IPS DF 4.7 (cell line): ENCODE results near the gene CORT.
A peak's percentile ranks its signal among the peaks of the same experiment; 100 is the strongest.
"Not testable (repeated sequence)": the region's sequence is repeated elsewhere in the genome, so short reads cannot be mapped to it uniquely, and the experiment has no call there.

Source experiments
- DNase-seq: peaks from one replicate; pipeline ENCODE4 v3.0.0-alpha.2; 2013; ENCODE audit warnings: low spot score; ENCODE audit errors: extremely low read depth

The CORT gene

GRCh38 chr1:10437052-10437451 is 12.8 kb upstream of the CORT start:
- DNase-seq = no peak

- no peak for DNase-seq
Observed at GRCh38 chr1:10438677-10439163, 11.1 kb upstream of the CORT start.

- no peak for DNase-seq
Observed at GRCh38 chr1:10440305-10440704, 9.5 kb upstream of the CORT start.

- DNase-seq = no peak
Observed at GRCh38 chr1:10440794-10441193, 9.0 kb upstream of the CORT start.

- no peak for DNase-seq
Observed at GRCh38 chr1:10444248-10444647, 5.6 kb upstream of the CORT start.

- DNase-seq = no peak
Observed at GRCh38 chr1:10444795-10445397, 4.9 kb upstream of the CORT start.

DNA sequence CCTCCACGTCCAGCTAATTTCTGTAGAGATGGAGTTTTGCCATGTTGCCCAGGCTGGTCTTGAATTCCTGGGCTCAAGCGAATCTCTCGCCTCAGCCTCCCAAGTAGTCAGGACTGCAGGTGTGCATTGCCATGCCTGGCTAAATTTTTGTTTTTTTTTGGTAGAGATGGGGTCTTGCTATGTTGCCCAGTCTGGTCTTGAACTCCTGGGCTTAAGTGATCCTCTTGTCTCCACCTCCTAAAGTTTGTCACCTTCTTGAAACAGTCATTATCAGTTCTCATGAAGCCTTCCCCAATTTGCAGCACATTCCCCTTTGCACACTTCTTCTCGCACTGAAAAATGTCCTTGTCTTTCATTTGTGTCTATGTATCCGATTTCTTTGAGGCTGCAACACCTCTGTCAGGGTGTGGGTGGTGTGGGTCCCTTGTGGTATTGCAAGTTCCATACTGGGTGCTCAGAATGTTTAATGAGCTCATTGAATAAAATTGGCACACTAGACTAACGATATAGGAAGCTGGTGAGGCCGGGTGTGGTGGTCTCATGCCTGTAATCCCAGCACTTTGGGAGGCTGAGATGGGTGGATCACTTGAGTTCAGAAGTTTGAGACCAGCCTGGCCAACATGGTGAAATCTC is 2.9 kb upstream of the CORT start:
- DNase-seq = no peak

DNA sequence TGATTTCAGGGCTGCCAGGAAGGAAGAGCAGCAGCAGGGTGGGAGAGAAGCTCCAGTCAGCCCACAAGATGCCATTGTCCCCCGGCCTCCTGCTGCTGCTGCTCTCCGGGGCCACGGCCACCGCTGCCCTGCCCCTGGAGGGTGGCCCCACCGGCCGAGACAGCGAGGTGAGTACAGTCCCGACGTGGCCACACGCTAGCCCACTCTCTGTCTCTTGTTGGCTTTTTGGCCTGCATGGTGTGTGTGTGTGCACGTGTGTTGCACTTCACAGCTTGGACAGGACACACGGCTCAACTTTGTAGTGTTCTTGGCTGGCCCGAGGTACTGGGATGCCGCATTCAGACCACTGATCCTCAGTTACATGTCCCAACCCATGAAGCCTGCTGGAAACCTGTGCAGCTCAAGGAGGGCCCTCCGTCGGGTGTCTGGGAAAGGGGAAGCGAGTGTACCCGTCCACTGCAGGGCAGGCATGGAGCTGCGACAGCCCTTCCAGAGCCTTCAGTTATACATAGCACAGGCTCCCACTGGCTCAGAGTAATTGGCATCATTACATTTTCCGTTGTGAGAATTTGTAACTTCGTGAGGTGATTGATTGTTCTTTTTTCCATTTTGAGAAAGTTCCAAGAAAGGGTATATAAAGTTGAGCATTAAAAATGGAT is 454 bp downstream of the CORT start:
- DNase-seq = no peak

DNA sequence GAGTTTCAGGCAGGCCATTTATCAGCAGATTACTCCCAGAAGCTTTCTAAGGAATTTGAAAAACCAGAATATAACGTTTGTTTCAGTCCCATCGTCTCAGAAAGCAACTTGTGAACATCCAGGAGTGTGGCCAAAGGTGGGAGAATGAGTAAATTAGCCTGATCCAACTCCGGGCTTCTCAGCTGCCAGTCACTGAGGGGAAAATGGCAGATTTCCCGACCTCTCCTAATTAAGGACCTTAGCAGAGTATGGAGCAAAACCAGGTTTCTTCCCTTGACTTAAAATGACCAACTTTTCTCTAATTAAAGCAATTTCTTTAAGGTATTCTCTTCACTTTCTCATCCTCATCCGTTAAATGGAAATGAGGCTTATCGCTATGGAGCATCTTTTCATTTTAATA is 1.0 kb downstream of the CORT start:
- no peak for DNase-seq

GRCh38 chr1:10451287-10451686 is 1.5 kb downstream of the CORT start:
- no peak for DNase-seq

- no peak for DNase-seq
Observed at GRCh38 chr1:10456048-10456447, 6.2 kb downstream of the CORT start.

DNA sequence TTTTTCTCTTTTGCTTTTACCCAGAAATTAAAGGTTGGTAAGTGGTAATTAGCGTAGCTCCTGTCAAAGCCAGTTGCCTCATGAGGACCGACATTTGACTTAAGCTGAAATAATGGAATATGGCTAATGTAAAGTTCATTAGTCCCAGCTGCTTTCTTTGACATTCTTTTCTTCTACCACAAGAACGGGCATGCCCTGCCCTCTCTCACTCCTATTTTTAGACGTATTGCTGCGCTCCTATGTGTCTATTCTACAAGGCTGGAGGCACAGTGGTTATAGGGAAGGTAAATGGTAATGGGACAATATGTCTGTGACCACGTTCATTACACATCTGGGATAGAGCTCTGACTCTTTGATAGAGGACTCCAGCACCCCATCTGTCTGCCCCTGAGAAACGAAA is 6.8 kb downstream of the CORT start:
- no peak for DNase-seq

DNA sequence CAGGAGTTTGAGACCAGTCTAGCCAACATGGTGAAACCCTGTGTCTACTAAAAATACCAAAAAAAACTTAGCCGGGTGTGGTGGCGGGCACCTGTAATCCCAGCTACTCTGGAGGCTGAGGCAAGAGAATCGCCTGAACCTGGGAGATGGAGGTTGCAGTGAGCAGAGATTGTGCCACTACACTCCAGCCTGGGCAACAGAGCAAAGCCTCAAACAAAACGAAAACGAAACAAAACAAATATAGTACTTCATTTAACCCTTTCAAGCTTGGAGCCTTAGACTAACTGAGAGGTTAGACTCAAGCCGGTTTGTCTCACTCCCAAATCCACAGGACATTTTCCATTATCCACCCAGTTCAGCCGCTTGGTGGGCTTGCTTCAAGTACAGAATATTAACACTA is 7.6 kb downstream of the CORT start:
- not testable (repeated sequence) for DNase-seq

DNA sequence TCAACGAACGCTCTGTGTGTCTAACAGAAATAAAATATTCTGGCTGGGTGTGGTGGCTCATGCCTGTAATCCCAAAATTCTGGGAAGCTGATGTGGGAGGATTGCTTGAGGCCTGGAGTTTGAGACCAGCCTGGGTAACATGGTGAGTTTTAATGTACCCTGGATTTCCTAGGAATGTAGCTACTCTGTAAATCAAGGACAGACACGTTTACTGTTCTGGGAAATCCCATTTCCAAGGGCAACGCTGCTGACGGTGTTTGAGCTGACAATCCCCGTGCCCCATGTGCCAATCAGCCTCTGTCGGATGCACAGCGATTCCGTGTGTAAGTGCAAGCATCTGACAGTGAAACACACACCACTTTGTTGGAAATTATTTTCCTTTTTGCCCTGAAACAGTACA is 8.0 kb downstream of the CORT start:
- DNase-seq = no peak

- no peak for DNase-seq
Observed at GRCh38 chr1:10459184-10459583, 9.4 kb downstream of the CORT start.

DNA sequence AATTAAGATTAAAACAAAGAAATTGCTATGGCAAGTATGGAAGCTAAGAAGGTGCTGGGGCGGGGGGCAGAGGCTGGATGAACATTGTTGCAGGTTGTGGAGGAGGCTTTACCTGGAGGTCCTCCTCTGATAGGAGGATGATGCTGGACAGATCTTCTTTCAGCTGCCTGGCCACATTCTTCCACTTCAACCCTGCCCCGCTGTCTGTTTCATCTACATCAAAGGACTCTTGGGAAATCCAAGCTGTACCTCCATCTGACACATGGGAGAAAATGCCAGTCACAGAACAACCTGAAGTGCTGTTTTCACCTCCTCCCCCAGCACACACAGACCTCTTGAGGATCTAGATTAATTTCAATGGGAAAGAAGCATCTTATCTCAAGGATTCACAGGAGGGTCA is 17.2 kb downstream of the CORT start:
- no peak for DNase-seq

GRCh38 chr1:10470043-10470442 is 20.2 kb downstream of the CORT start:
- DNase-seq = no peak

GRCh38 chr1:10471411-10472219 is 21.8 kb downstream of the CORT start:
- no peak for DNase-seq

DNA sequence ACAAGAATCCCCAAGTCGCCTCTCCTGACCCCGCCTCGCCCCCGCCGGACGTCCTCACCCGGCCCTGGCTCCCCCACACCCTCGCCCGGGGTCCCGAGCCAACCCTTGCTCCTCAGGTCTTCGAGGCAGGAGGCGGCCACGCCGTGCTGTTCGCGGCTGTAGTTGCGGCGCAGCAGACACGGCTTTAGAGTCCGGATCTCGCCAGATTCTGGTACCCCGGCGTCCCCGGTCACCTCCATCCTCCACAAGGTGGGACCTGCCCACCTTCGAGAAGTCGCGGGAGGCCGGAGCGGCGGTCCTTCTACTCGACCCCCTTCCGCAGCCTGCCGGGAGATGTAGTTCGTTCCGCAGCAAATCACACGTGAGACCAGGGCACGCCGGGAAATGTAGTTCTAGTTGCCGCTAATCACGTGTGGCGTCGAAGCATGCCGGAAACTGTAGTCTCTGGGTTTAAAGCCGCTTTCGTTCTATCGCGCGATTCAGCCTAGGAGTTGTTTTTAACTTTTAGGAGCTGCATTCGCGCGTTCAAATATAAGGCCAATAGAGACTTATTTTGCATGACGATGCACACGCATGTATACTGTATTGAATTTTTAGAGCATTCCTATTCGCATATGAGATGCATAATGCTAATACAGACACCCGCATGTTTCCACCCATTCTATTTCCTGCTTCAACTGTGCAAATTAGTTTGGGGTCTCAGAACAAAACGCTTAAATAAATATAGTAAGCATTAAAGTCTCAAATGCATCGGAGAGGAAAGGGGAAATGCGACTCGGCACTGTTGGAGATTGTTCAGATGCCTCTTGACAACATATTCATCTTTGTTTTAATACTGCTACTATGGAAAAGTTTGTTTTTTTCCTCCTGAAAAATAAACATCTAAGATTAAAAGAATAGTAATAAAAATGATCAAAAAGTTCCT is 22.7 kb downstream of the CORT start, which contains the start of gene DFFA:
TSS of gene DFFA (minus strand) at position 310 of the 925 bp plus-strand sequence. CDS start at position 239, 71 bp downstream.
- DNase-seq = peak; percentile 95

- DNase-seq = no peak
Observed at GRCh38 chr1:10473145-10473765, 23.4 kb downstream of the CORT start.
